Right atrium auricular region (tissue), 2 donors: ENCODE results near the gene PAN3. TPM values are rescaled to one million over a fixed set of nuclear protein-coding genes. Genes with fewer than 3 reads are reported as not detected.
"Not testable (repeated sequence)": the region's sequence is repeated elsewhere in the genome, so short reads cannot be mapped to it uniquely, and the experiment has no call there.

Source experiments
- DNase-seq: peaks from one replicate; pipeline ENCODE4 v3.0.0-alpha.2; 2019; ENCODE audit warnings: low spot score
- H3K27ac ChIP-seq, 2 donors: fragments of 200-600 bp; sonication (generic); 1 replicate in 1 of 2; 2 replicates in 1 of 2; pipeline ENCODE4 v1.5.1; 2016 to 2019
- H3K27me3 ChIP-seq, 2 donors: fragments of 200-600 bp; sonication (generic); one replicate each; pipeline versions ENCODE4 v1.5.1 to v1.6.0; 2017 to 2019
- H3K36me3 ChIP-seq: fragments of 200-600 bp; sonication (generic); one replicate; pipeline ENCODE4 v1.5.1; 2016
- H3K4me1 ChIP-seq, 2 donors: fragments of 200-600 bp; sonication (generic); one replicate each; pipeline versions ENCODE4 v1.5.1 to v1.6.0; 2017 to 2019
- H3K4me3 ChIP-seq, 2 donors: fragments of 200-600 bp; sonication (generic); 1 replicate in 1 of 2; 2 replicates in 1 of 2; pipeline ENCODE4 v1.5.1; 2017 to 2019; ENCODE audit warnings: mild to moderate bottlenecking in 1 of 2, moderate library complexity in 1 of 2
- H3K9me3 ChIP-seq, 2 donors: fragments of 200-600 bp; sonication (generic); one replicate each; pipeline ENCODE4 v1.5.1; 2019
- CTCF ChIP-seq, 2 donors: fragments of 200-600 bp; sonication (generic); IDR thresholded peaks; one replicate each; pipeline ENCODE4 v1.5.1; 2019; ENCODE audit warnings: antibody characterized with exemption in 2 of 2
- total RNA-seq, 2 donors: library from RNA; depleted of rRNA; stranded (reverse); fragments of >200 nt; gene quantifications; one replicate each; pipeline ENCODE4 v1.1.0, GENCODE V29; 2016

PAN3 gene
- total RNA-seq, 2 donors from 2014 or later: 8.7 to 12.0 TPM

GRCh38 chr13:28140433-28141125 lies 2.2 kb downstream of the PAN3 start:
- TF ChIP-seq CTCF (IDR thresholded peaks at IDR 0.05): no peak
- Histone ChIP-seq H3K36me3 (no peaks in the 10 kb centered on the region), H3K9me3 (no peaks in the 10 kb centered on the region), H3K4me1 (peaks cover 0 to 27% of the 10 kb centered on the region in 2 donors), H3K27me3 (no peaks in the 10 kb centered on the region), H3K27ac (no peak overlapping the region), H3K4me3 (peak overlapping the region; percentile 85 to 98)
- no peak for DNase-seq

DNA sequence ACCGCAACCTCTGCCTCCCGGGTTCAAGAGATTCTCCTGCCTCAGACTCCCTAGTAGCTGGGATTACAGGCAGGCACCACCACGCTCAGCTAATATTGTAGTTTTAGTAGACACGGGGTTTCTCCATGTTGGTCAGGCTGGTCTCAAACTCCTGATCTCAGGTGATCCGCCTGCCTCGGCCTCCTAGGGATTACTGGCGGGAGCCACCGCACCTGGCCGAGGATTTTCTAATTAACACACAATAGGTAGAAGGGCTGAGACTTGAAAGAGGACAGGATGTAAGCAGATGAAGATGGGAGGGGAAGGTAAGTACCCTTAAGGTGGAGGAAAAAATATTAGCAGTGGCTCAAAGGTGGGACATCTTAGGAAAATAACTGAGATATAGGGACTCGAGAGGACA lies 3.2 kb downstream of the PAN3 start:
- not testable (repeated sequence) for H3K4me3 ChIP-seq, H3K27ac ChIP-seq, H3K36me3 ChIP-seq, DNase-seq, H3K27me3 ChIP-seq, H3K9me3 ChIP-seq
- H3K4me1 ChIP-seq: peaks cover 0 to 27% of the 10 kb centered on the region in 2 donors

- H3K27me3 ChIP-seq: no peaks in the 10 kb centered on the region
- H3K36me3 ChIP-seq: no peaks in the 10 kb centered on the region
- no peaks in the 10 kb centered on the region for H3K9me3 ChIP-seq
- TF ChIP-seq CTCF (IDR thresholded peaks at IDR 0.05): no peak
- no peak overlapping the region for H3K4me3 ChIP-seq
- no peak overlapping the region for H3K27ac ChIP-seq
- no peak for DNase-seq
- H3K4me1 ChIP-seq: peaks cover 0 to 23% of the 10 kb centered on the region in 2 donors
These were observed 6.7 kb downstream of the PAN3 start for GRCh38 chr13:28145049-28145448.

- no peak for DNase-seq
- H3K9me3 ChIP-seq: no peaks in the 10 kb centered on the region
- TF ChIP-seq CTCF (IDR thresholded peaks at IDR 0.05): no peak
- H3K4me3 ChIP-seq: no peak overlapping the region
- no peaks in the 10 kb centered on the region for H3K36me3 ChIP-seq
- no peak overlapping the region for H3K27ac ChIP-seq
- peaks cover 0 to 12% of the 10 kb centered on the region in 2 donors for H3K4me1 ChIP-seq
- H3K27me3 ChIP-seq: no peaks in the 10 kb centered on the region
These were observed 9.2 kb downstream of the PAN3 start for GRCh38 chr13:28147495-28147894.

- Histone ChIP-seq H3K27me3 (no peaks in the 10 kb centered on the region), H3K36me3 (no peaks in the 10 kb centered on the region), H3K27ac (no peak overlapping the region), H3K4me1 (peaks cover 0 to 10% of the 10 kb centered on the region in 2 donors), H3K4me3 (no peak overlapping the region), H3K9me3 (no peaks in the 10 kb centered on the region)
- no peak for TF ChIP-seq CTCF (IDR thresholded peaks at IDR 0.05)
- no peak for DNase-seq
These were observed 20.7 kb downstream of the PAN3 start for GRCh38 chr13:28159057-28159456.

- Histone ChIP-seq H3K27me3 (no peaks in the 10 kb centered on the region), H3K4me1 (peaks cover 0 to 10% of the 10 kb centered on the region in 2 donors), H3K36me3 (no peaks in the 10 kb centered on the region), H3K9me3 (no peaks in the 10 kb centered on the region), H3K27ac (no peak overlapping the region), H3K4me3 (no peak overlapping the region)
- TF ChIP-seq CTCF (IDR thresholded peaks at IDR 0.05): no peak
- no peak for DNase-seq
These were observed 23.0 kb downstream of the PAN3 start for GRCh38 chr13:28161370-28161769.
